Skeletal muscle cell (primary cell): ENCODE measurements around the gene RELL1.
A peak's percentile ranks its signal among the peaks of the same experiment; 100 is the strongest.

Source experiments
- DNase-seq: peaks from one replicate; pipeline ENCODE4 v3.0.0-alpha.2; 2010; ENCODE audit warnings: low read depth
- H3K4me3 ChIP-seq: 2 replicates; pipeline ENCODE4 v1.5.1; 2011; ENCODE audit warnings: low read depth, mild to moderate bottlenecking, control low read depth, low read length, moderate library complexity

RELL1 gene

DNA sequence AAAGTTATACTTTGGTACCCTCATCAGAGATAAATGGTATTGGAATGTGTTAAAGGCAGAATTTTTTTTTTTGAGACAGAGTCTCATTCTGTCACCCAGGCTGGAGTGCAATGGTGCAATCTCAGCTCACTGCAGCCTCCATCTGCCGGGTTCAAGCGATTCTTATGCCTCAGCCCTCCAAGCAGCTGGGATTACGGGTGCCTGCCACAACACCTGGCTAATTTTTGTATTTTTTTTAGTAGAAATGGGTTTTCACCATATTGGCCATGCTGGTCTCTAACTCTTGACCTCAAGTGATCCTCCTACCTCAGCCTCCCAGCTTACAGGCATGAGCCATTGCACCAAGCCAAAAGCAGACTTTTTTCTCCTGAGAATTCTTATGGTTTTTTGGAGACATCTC, 11.4 kb upstream of the RELL1 start:
- H3K4me3 ChIP-seq = no peak overlapping the region
- no peak for DNase-seq

DNA sequence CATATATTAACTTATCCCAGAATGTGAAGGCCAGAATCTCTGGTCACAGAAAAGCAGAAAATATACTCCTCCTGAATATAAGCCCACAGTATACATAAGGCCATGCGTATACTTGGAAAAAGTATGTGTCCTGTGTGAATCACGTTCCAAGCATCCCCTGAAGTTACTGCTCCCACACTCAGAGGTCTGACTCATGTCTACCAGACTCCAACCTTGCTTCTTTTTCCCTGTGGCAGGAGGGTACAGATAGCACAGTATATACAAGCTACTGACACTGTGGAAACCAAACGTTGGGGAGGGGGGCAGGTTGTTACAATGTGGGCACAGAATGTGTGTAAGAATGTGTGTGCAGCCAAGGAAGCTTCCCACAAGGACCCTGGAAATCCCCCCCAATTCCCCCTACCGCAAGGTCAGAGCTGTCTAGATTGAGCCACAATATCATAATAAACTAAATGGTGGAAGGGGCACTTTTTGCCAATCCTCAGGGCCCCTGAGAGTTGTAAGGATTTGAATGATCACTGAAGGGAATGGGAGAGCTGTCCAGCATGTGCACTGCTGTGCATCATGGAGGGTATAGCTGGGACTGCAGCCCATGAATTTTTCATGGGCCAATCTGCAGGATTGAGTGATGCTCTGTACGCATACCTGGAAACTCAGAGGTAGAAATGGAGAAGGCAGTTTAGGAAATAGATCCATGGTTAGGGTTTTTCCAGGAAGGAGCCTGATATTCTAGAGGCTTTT, 7.4 kb upstream of the RELL1 start:
- no peak overlapping the region for H3K4me3 ChIP-seq
- peak; percentile 79 for DNase-seq

DNA sequence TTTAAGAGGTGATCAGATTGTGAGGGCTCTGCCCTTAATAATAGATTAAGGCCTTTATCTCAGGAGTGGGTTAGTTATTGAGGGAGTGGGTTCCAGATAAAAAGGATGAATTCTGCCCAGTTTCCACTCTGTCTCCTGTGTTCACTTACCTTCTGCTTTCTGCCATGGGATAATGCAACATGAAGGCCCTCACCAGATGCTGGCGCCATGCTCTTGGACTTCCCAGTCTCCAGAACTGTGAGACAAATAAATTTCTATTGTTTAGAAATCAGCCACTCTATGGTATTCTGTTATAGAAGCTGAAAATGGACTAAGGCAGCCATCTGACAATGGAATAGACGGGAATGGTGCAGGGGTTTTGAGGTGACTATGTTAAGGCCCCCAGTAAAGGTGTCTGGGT, 6.9 kb upstream of the RELL1 start:
- DNase-seq = no peak

DNA sequence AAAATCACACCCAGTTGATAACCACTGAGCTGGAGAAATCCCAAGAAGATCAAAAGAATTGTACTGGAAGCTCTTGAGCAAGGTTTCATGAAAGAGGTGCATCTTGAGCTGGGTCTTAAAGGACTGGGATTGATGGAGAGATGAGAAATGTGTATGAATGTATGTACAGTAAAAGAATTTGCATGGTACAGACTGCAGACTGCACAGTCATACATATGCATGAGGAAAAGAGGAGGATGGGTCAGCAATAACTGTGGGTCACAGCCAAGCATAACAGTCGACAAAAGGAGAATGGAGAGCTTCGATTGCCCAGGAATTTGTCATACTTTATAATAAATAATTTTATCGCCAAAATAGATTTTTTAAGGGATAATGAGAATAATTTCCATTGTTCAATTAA, 4.8 kb upstream of the RELL1 start:
- H3K4me3 ChIP-seq = no peak overlapping the region
- DNase-seq = no peak

More for the DNA sequence above, 6.9 kb upstream of the RELL1 start:
- H3K4me3 ChIP-seq = no peak overlapping the region

DNA sequence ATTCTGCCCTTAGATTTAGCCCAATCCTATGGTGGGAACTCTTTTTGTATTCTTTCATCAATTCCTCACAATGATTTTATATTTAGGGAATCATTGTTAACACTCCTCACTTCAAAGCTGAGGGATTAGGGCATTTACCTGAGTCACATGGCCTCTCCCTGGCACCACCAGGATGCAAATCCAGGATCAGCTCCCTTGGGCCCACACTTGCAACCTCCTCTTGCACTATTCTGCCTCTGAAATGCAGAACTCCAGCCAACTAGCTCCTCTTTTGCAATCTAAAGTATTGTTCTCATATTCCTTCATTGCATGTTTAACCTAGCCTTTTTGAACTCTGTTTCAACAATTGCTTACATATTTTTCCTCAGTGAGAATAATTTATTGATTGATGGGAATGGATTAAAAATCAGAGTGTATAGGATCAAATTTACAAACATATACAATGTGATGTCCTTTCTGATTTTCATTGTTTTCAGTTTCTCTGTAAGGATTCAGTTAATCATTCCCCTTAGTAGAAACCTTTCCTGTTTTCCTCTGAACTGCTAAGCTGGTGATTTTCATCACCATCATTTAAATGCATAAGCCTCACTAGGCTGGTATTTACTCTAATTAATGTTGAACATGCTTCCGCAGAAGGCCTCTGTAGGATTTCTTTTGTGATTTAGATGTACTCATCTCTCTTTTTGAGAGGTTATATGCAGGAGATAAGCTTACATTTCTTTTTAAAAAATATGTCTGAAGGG, 3.3 kb upstream of the RELL1 start:
- DNase-seq = no peak
- no peak overlapping the region for H3K4me3 ChIP-seq

DNA sequence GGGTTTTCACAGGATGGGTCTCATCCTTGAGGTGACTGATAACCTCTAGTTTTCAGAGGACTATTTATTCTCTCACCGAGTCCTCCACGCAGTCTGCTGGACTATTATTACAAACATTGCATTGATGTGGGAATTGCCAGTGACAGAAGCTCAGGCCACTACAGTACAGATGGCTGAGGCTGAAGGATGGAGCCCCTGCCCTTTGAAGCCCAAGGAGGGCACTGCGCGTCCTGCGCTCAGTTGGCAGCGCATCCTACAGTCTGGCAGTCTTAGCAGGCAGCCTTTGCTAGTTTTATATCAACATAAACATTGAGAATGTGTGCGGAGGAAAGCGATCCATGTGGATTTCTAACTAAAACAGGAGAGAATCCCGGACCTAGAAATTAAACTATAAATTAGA, 1.5 kb upstream of the RELL1 start:
- DNase-seq = no peak
- H3K4me3 ChIP-seq = no peak overlapping the region

DNA sequence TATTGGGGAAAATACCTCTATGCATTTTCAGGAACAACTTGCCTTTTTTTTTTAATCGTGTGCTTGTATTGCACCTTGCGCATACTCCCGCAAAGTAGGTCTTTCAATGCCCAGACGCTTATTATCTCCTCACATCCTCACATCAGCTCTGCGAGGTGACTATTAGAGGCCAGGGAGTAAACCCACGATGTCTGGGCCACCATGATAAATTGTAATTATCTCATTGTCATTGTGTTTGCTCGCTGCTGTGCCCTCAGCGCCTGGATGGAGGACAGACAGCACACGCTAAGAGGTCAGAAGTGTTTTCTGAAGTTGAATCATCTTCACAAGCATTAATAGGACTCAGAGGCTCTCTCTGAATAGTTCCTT, 1.0 kb upstream of the RELL1 start:
- peak overlapping the region; percentile 89 for H3K4me3 ChIP-seq
- DNase-seq = no peak

DNA sequence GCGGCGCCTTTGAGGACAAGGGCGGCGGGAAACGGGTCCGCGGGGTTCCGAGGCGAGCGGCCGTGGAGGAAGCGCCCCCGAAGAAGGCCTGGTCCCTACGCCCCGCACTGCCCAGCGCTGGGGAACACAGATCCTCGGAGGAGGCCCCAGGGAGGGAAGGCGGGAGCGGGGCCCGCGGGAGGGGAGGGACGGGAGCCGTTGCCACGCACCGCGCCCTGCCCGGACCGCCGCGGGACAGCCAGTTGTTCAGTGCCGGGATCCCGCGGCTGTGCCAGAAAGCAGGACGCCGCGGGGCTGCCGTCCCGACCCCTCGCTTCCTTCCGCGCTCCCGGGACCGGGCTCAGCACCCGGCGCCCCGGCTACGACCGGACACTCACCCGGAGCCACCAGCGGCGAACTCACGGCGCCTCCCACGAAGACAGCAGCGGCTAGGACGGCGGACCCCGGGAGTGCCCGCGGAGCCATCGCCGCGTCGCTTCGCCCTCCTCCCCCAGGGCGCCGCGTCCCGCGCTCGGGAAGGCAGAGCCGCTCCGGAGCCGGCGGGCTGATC, 278 bp downstream of the RELL1 start:
- H3K4me3 ChIP-seq = peak overlapping the region; percentile 89
- DNase-seq = no peak

DNA sequence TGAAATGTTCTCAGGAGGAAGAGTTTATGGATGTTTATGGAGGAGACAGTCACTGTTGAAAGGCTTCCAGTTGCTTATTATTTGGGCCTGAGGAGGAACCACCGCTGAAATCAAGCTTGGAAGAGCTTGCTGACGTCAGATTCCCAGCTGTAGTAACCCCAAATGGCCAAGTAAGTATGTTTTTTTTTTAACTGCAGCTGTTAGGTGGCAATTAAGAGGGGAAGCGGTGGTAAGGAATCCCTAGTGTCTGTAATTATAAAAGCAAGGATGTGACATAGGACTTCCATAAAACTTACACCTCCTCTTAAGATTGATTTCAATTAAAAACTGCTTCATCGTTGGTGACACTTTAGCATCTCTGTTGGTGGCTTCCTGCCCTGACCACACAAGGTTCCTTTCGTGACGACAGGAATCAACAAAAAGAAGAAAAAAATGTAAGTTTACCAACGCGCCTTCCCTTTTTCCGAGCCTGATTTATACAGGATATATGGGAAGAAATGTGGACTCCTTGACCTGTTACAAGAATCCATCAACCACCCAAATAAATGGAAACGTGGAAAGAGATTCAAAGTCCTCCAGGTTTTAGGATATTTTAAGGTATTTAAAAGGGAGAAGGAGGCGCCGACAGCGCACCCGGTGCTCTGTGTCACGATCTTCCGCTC, 884 bp downstream of the RELL1 start:
- peak overlapping the region; percentile 89 for H3K4me3 ChIP-seq
- DNase-seq = peak; percentile 45

DNA sequence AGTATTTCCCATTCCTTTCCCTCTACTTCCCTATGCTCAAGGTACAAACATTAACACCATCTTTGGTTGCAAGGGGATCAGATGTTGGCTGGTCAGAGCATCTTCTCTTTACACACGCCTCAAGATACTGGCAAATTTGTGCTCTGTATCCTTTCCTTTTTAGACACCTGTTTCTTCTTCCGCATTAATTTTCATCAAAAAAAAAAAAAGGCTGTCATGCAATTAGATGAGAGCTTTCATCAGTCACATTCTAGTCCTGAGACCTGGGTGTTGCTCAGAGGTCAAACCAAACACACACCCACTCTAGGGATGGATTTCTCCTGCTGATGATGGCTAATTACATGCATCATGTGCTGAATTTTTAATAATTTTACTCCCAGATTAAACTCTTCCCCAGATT, 2.0 kb downstream of the RELL1 start:
- no peak for DNase-seq

DNA sequence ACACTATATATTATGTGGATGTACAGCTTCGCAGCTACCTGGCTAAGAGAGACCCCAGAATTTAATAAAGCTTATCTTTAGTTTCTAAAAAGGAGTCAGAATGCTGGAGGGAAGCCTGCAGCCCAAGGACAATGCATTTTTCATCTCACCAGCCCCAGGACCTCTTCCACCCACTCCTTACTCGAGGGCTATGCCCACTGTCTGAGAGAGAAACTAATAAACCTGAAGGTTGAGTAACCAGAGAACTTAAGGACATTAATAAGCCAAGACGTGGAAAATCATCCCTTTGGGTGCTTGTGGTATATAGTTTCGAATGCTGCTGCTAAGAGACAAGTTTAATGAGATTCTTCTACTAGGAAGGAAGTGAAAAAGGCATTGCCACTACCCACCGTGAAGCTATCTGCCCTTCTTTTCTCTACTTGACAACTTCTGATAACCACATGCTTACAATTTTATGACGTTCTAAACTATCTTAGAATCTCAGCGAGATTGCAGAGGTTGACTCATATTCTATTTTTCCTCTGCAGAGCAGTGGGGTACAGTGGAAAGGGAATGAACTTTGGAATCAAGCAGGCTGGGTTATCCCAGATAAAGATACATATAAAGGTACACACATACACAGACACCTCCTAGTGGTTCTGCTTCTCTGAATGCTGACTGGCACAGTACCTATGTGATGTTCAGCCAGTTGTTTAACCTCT, 3.3 kb downstream of the RELL1 start:
- DNase-seq = no peak
- H3K4me3 ChIP-seq = no peak overlapping the region

More for the DNA sequence above, 2.0 kb downstream of the RELL1 start:
- no peak overlapping the region for H3K4me3 ChIP-seq

DNA sequence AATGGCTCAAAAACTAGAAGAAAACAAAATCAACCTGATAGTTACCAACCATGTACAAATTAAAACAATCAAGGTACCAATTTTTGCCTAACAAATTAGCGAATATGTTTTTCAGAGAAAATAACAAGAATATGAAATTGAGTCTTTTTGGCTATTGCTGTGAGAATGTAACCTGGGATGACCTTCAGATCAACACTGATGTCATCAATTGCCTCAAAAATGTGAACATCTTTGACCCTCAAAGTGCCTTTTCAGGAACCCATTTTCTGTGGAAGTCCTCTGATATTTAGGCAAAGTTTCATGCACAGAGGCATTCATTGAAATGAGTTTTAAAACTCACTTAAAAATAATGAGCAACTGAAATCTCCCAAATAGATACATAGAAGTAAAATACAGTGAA, 6.1 kb downstream of the RELL1 start:
- no peak overlapping the region for H3K4me3 ChIP-seq
- DNase-seq = no peak

DNA sequence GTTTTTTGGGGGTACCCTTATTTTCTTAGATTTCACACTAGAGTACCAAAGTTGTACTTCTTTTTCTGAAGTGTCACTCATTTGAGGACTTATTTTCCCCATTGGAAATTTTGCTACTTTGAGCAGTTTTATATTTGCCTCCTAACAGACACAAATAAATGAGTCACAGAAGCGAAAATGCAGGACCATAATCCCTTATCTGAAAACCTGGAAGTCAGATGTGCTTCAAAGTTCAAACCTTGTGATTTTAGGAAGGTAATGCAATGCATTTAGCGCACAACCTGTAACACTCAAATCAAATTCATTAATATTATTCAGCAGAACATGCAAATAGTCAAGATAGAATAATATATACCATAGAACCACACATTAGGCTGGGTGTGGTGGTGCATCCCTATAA, 6.9 kb downstream of the RELL1 start:
- DNase-seq = no peak
- H3K4me3 ChIP-seq = no peak overlapping the region

DNA sequence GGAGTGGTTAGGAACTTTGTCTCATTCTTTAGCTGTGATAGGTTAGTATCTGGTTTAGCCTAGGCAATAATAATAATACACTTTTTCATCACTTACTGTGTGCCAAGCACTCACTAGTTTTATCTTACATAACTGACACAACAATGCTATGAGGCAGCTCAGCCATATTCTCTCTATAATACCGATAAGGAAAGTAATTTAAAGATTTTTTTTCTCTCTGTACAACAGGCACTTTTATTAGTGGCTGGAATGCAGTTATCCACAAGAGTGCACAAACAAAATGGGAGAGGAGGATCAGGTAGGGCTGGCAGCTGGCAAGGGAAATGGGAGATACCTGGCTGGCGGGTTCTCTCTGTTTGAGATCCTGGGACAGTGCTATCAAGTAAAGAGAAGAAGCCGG, 7.6 kb downstream of the RELL1 start:
- H3K4me3 ChIP-seq = no peak overlapping the region
- no peak for DNase-seq

DNA sequence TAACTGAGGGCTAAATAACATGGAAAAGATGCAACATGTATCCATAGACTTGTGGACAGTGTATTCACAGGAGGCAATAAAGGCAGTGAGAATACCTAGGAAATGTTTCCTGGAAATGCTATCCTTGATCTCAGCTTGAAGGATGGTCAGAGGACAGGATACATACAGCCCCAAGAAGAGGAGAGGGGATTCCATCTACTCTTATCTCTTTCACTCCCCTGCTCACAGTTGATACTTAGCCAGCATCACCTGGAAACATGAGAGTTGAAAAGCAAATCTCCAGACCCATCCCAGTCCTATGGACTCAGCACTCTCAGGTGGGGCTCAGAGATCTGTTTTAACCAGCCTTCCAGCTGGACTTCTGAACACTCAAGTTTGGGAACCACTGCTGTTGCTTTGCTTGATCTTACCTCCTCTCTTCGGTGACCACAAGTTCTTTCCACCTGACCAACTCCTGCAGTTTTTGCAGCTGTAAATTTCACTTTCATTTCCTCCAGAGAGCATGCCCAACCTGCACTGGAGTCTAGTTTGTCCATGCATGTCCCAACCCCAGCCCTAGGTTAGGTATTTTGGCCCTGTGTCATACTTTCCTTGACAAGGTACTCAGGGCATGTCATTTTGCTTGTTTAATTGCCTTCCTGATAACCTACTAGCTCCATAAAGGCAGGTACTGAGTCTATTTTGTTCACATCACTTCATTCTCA, 10.4 kb downstream of the RELL1 start:
- DNase-seq = no peak
- no peak overlapping the region for H3K4me3 ChIP-seq

DNA sequence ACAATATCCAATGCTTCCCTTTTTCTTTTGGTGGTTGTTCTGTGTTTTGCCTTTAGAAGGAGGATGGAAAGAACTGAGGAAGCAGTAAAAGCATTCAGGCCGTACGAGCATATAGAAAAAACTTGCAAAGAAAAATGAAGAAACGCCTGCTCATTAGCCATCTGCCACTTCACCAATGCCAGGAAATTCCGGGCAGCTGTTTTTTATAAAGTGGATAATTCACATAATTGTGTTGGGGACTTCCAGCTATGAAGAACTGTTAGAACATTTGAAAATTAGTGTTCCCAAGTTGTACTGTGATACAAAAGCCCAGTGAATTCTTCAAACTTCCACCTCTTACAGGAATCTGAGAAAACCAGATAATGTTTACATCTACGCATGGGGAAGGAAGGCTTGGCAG, 11.7 kb downstream of the RELL1 start:
- DNase-seq = no peak
- no peak overlapping the region for H3K4me3 ChIP-seq

DNA sequence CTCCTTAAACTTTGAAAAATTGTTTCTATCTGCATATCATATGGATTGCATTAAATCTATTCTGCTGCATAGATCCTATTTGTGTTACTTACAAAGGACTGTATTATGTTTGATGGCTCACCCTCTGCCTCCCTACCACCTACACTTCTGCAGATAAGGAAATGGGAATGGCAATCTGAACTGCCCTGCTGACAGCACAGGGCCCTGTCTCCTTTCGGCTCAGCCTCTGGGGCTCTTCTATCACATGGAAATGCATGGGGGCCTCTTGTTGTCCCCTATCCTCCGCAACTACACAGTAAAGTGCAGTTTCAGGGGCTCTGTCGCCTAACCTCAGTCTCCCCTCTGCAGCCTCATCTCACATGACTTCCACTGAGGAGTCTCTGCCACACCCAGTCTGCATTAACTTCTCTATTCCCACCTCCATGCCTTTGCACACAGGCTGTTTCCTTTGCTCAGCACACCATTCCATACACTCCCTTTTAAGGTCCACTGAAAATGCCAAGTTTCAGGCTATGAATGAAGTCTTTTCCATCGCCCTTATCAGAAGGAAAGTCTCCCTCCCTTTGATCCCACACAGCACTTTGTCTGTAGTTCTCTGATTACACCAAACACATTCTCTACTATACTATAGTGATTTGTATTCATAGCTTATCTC, 12.5 kb downstream of the RELL1 start:
- H3K4me3 ChIP-seq = no peak overlapping the region
- DNase-seq = no peak

DNA sequence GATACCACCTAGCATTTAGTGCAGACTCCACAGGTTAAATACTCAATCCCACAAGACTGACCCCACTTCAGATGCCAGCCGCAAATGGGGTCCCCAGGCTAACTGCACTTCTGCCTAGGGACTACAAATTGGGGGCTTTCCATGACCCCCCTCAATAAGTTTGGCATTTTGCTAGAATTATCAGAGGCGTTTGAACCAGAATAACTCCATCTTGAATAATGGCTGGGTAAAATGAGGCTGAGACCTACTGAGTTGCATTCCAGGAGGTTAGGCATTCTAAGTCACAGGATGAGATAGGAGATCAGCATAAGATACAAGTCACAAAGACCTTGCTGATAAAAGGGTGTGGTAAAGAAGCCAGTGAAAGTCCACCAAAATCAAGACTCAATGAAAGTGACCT, 15.1 kb downstream of the RELL1 start:
- H3K4me3 ChIP-seq = no peak overlapping the region
- no peak for DNase-seq

DNA sequence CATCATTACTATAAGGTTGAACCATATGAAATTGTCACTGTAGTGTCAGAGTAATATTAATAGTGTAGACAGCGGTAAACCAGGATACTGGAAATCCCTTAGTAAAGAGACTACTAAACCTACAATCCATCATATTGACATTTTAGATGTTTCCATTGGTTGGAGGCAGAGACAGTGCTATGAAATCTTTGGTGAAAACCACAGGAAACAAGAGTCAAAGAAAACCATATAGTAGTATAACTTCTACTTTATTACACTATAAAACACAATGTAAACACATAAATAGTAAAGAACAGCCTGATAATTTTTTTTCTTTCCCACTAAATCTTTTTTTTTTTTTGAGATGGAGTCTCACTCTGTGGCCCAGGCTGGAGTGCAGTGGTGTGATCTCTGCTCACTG, 15.9 kb downstream of the RELL1 start:
- DNase-seq = no peak
- H3K4me3 ChIP-seq = no peak overlapping the region
